GM23338 (cell line): ENCODE results near the gene ATP4A. TPM values are rescaled to one million over a fixed set of nuclear protein-coding genes. Genes with fewer than 3 reads are reported as not detected.

Experiments
- ATAC-seq: fragments of 200-7000 bp; cut with Tn5 transposase; 3 replicates; pipeline ENCODE4 v1.9.1; 2020
- DNase-seq: peaks from one replicate; pipeline ENCODE4 v3.0.0-alpha.2; 2015; ENCODE audit warnings: low spot score
- H2AFZ ChIP-seq: fragments of 200-600 bp; sonication (generic); 2 replicates; pipeline ENCODE4 v1.8.0; 2016; ENCODE audit warnings: antibody characterized with exemption, mild to moderate bottlenecking, moderate library complexity
- H3F3A ChIP-seq: fragments of 200-600 bp; sonication (generic); replicated peaks from 2 replicates; pipeline ENCODE4 v1.8.0; 2017; ENCODE audit warnings: antibody characterized with exemption, mixed run types, low read depth
- H3K27ac ChIP-seq: fragments of 200-600 bp; sonication (generic); 2 replicates; pipeline ENCODE4 v1.6.1; 2016; ENCODE audit warnings: low read depth
- H3K27me3 ChIP-seq: fragments of 200-600 bp; sonication (generic); 2 replicates; pipeline ENCODE4 v1.8.0; 2016; ENCODE audit warnings: mild to moderate bottlenecking, mixed run types, moderate library complexity; ENCODE audit not compliant: insufficient read depth
- H3K36me3 ChIP-seq: fragments of 200-600 bp; sonication (generic); 2 replicates; pipeline ENCODE4 v1.8.0; 2016; ENCODE audit warnings: mild to moderate bottlenecking; ENCODE audit not compliant: insufficient read depth
- H3K4me1 ChIP-seq: fragments of 200-600 bp; sonication (generic); 2 replicates; pipeline ENCODE4 v1.8.0; 2016; ENCODE audit warnings: mild to moderate bottlenecking, moderate library complexity; ENCODE audit not compliant: insufficient read depth
- H3K4me2 ChIP-seq: fragments of 200-600 bp; sonication (generic); 2 replicates; pipeline ENCODE4 v1.7.1; 2017; ENCODE audit warnings: mixed run types
- H3K4me3 ChIP-seq: fragments of 200-600 bp; sonication (generic); 2 replicates; pipeline ENCODE4 v1.6.1; 2016; ENCODE audit warnings: mixed run types
- H3K79me2 ChIP-seq: fragments of 200-600 bp; sonication (generic); replicated peaks from 2 replicates; pipeline ENCODE4 v1.8.0; 2017; ENCODE audit warnings: mild to moderate bottlenecking; ENCODE audit not compliant: insufficient read depth
- H3K9me2 ChIP-seq: fragments of 200-600 bp; sonication (generic); 2 replicates; pipeline ENCODE4 v1.8.0; 2017; ENCODE audit not compliant: insufficient read depth
- H4K20me1 ChIP-seq: fragments of 200-600 bp; sonication (generic); replicated peaks from 2 replicates; pipeline ENCODE4 v1.8.0; 2017; ENCODE audit warnings: mild to moderate bottlenecking; ENCODE audit not compliant: insufficient read depth
- H3K27ac Mint-ChIP-seq: 2 replicates; pipeline ENCODE4 v1.8.0; 2020; ENCODE audit warnings: inconsistent platforms, mild to moderate bottlenecking, moderate library complexity, mixed read lengths
- H3K27me3 Mint-ChIP-seq: 3 replicates; pipeline ENCODE4 v1.8.0; 2022; ENCODE audit warnings: low read depth, mild to moderate bottlenecking, moderate library complexity, mixed read lengths, inconsistent platforms; ENCODE audit not compliant: insufficient read depth, poor library complexity
- H3K36me3 Mint-ChIP-seq: 3 replicates; pipeline ENCODE4 v1.8.0; 2021; ENCODE audit warnings: low read depth, mild to moderate bottlenecking, inconsistent platforms, moderate library complexity, mixed read lengths
- H3K4me1 Mint-ChIP-seq: 3 replicates; pipeline ENCODE4 v1.8.0; 2020; ENCODE audit warnings: mild to moderate bottlenecking, inconsistent platforms, mixed read lengths
- H3K4me3 Mint-ChIP-seq: 3 replicates; pipeline ENCODE4 v1.8.0; 2021; ENCODE audit warnings: moderate library complexity, mild to moderate bottlenecking, inconsistent platforms, mixed read lengths
- H3K9me3 Mint-ChIP-seq: 3 replicates; pipeline ENCODE4 v1.8.0; 2020; ENCODE audit warnings: moderate library complexity, mild to moderate bottlenecking, inconsistent platforms, mixed read lengths
- CREB1 ChIP-seq: fragments of 250-450 bp; sonication (Bioruptor Pico); IDR thresholded peaks from 2 replicates; pipeline ENCODE4 v1.5.0; 2020; ENCODE audit warnings: low read depth, mild to moderate bottlenecking, moderate library complexity
- CTCF ChIP-seq, 2 experiments: fragments of 200-600 bp in 1 of 2; sonication (generic) in 1 of 2; conservative IDR thresholded peaks; 2 replicates each; pipeline versions ENCODE4 v1.5.1 to v1.6.1; 2016 to 2017; ENCODE audit warnings: antibody characterized with exemption in 2 of 2, low read depth in 2 of 2, mild to moderate bottlenecking in 2 of 2, moderate library complexity in 1 of 2
- ETS1 ChIP-seq: IDR thresholded peaks from 2 replicates; pipeline ENCODE4 v1.6.1; 2016; ENCODE audit warnings: antibody characterized with exemption
- EZH2 ChIP-seq: fragments of 200-600 bp; sonication (generic); IDR thresholded peaks from one replicate; pipeline ENCODE4 v1.8.0; 2017; ENCODE audit warnings: antibody characterized with exemption, mild to moderate bottlenecking, low read depth; ENCODE audit not compliant: unreplicated experiment
- EZH2phosphoT487 ChIP-seq: fragments of 200-600 bp; sonication (generic); IDR thresholded peaks from one replicate; pipeline ENCODE4 v1.8.1; 2018; ENCODE audit warnings: antibody characterized with exemption; ENCODE audit not compliant: unreplicated experiment
- JUNB ChIP-seq: IDR thresholded peaks from one replicate; pipeline ENCODE4 v1.6.1; 2016; ENCODE audit warnings: antibody characterized with exemption; ENCODE audit not compliant: unreplicated experiment
- NANOG ChIP-seq: IDR thresholded peaks from 2 replicates; pipeline ENCODE4 v1.6.1; 2016; ENCODE audit warnings: antibody characterized with exemption, borderline replicate concordance
- POLR2AphosphoS5 ChIP-seq: IDR thresholded peaks from 2 replicates; pipeline ENCODE4 v1.6.1; 2016; ENCODE audit warnings: antibody characterized with exemption, low read depth
- REST ChIP-seq: IDR thresholded peaks from one replicate; pipeline ENCODE4 v1.6.1; 2018; ENCODE audit warnings: antibody characterized with exemption; ENCODE audit not compliant: unreplicated experiment
- STAT1 ChIP-seq: IDR thresholded peaks from one replicate; pipeline ENCODE4 v1.6.1; 2016; ENCODE audit warnings: antibody characterized with exemption; ENCODE audit not compliant: unreplicated experiment
- ZNF114 ChIP-seq: fragments of 250-450 bp; sonication (Bioruptor Pico); IDR thresholded peaks from 2 replicates; pipeline ENCODE4 v1.5.0; 2020; ENCODE audit warnings: mild to moderate bottlenecking, moderate library complexity
- ZNF331 ChIP-seq: fragments of 250-450 bp; sonication (Bioruptor Pico); IDR thresholded peaks from 2 replicates; pipeline ENCODE4 v1.5.0; 2020; ENCODE audit warnings: low read depth, mild to moderate bottlenecking, moderate library complexity
- ZNF462 ChIP-seq: fragments of 250-450 bp; sonication (Bioruptor Pico); IDR thresholded peaks from 2 replicates; pipeline ENCODE4 v1.5.0; 2020; ENCODE audit warnings: mild to moderate bottlenecking, moderate library complexity
- polyA plus RNA-seq: library from polyadenylated mRNA; unstranded; fragments of >200 nt; fragmentation: Nextera tagmentation; extraction: Ambion mirVana; gene quantifications from 2 replicates; pipeline ENCODE4 v1.2.1, GENCODE V29; 2016
- total RNA-seq: library from RNA; depleted of rRNA; stranded (reverse); fragments of >200 nt; shearing (Covaris generic); gene quantifications from 2 replicates; pipeline ENCODE4 v1.2.3, GENCODE V29; 2014

The ATP4A gene
- total and polyA plus RNA-seq, 2 experiments from 2014 or later: 0.61 to 0.63 TPM

GRCh38 chr19:35517342-35517741 is 46.1 kb downstream of the ATP4A start:
- Mint-ChIP-seq H3K27ac (no peak overlapping the region), H3K27me3 (peaks cover 8% of the 10 kb centered on the region), H3K9me3 (no peaks in the 10 kb centered on the region; the same call in 2 of the 3 replicates), H3K36me3 (no peaks in the 10 kb centered on the region), H3K4me3 (no peak overlapping the region), H3K4me1 (peaks cover 25% of the 10 kb centered on the region)
- Histone ChIP-seq H3K36me3 (no peaks in the 10 kb centered on the region), H3K79me2 (no peaks in the 10 kb centered on the region), H3K4me1 (peaks cover 24% of the 10 kb centered on the region), H3K9me2 (no peaks in the 10 kb centered on the region), H3K4me2 (no peak overlapping the region), H2AFZ (no peak overlapping the region), H4K20me1 (no peaks in the 10 kb centered on the region), H3F3A (no peaks in the 10 kb centered on the region), H3K27ac (no peak overlapping the region), H3K27me3 (no peaks in the 10 kb centered on the region), H3K4me3 (no peak overlapping the region)
- ATAC-seq (no peak), DNase-seq (no peak)
- TF ChIP-seq CREB1: no peak
- no peak for TF ChIP-seq ZNF114
- no peak for TF ChIP-seq ETS1
- TF ChIP-seq POLR2AphosphoS5: no peak
- no peak for TF ChIP-seq REST
- no peak for TF ChIP-seq NANOG
- TF ChIP-seq STAT1: no peak
- TF ChIP-seq JUNB: no peak
- no peak for TF ChIP-seq ZNF331
- no peak for TF ChIP-seq ZNF462 (CRISPR knock-in tag)
- TF ChIP-seq EZH2: no peak
- no peak for TF ChIP-seq EZH2phosphoT487
- TF ChIP-seq CTCF (conservative IDR thresholded peaks at IDR 0.05; ENCODE audit: low read depth in 2 of 2): no peak
